Common myeloid progenitor, CD34-positive (primary cell): Measurements from ENCODE around the gene OR3A2.
A peak's percentile ranks its signal among the peaks of the same experiment; 100 is the strongest.
"Not testable (repeated sequence)": the region's sequence is repeated elsewhere in the genome, so short reads cannot be mapped to it uniquely, and the experiment has no call there.

Experiments used
- CTCF ChIA-PET: fragments of 350-600 bp; sonication (Branson Sonifier 250); formaldehyde crosslinking; loops from one replicate; lab custom pipeline; 2021; ENCODE audit warnings: antibody characterized with exemption; lab: Charles Lee
- POLR2A ChIA-PET: fragments of 350-600 bp; sonication (Branson Sonifier 250); formaldehyde crosslinking; loops from one replicate; lab custom pipeline; 2021; ENCODE audit warnings: antibody characterized with exemption; lab: Charles Lee
- DNase-seq, 3 donors: peaks; one replicate each; pipeline versions ENCODE4 v3.0.0 to v3.0.0-alpha.2; 2013
- H3K27ac ChIP-seq, 2 experiments: 1 replicate in 1 of 2; 2 replicates in 1 of 2; pipeline ENCODE4 v1.7.0; 2013; ENCODE audit warnings: inconsistent platforms in 2 of 2, low read length in 2 of 2, mild to moderate bottlenecking in 2 of 2, low read depth in 1 of 2, moderate library complexity in 1 of 2; ENCODE audit not compliant: severe bottlenecking in 2 of 2, insufficient read depth in 1 of 2, poor library complexity in 1 of 2
- H3K27me3 ChIP-seq, 5 experiments: replicated peaks in 2 of 5; 1 replicate in 3 of 5; 2 replicates in 2 of 5; pipeline versions ENCODE4 v1.6.1 to v1.7.0; 2013; ENCODE audit warnings: low read length in 4 of 5, mild to moderate bottlenecking in 2 of 5, moderate library complexity in 2 of 5, inconsistent platforms in 1 of 5; ENCODE audit not compliant: insufficient read depth in 5 of 5, control insufficient read depth in 4 of 5
- H3K36me3 ChIP-seq, 4 experiments: 1 replicate in 2 of 4; 2 replicates in 2 of 4; pipeline versions ENCODE4 v1.6.1 to v1.7.0; 2013; ENCODE audit warnings: low read length in 3 of 4, control low read depth in 1 of 4, mild to moderate bottlenecking in 1 of 4; ENCODE audit not compliant: control insufficient read depth in 4 of 4, insufficient read depth in 4 of 4
- H3K4me1 ChIP-seq, 4 experiments: 1 replicate in 3 of 4; 2 replicates in 1 of 4; pipeline versions ENCODE4 v1.6.1 to v1.7.1; 2013; ENCODE audit warnings: low read length in 3 of 4, mild to moderate bottlenecking in 3 of 4, control low read depth in 1 of 4, inconsistent platforms in 1 of 4, moderate library complexity in 1 of 4; ENCODE audit not compliant: control insufficient read depth in 4 of 4, insufficient read depth in 4 of 4; ENCODE audit errors: control extremely low read depth in 1 of 4
- H3K4me3 ChIP-seq, 7 experiments: 1 replicate in 4 of 7; 2 replicates in 3 of 7; pipeline versions ENCODE4 v1.5.1 to v1.7.0; 2013; ENCODE audit warnings: mild to moderate bottlenecking in 7 of 7, low read length in 6 of 7, moderate library complexity in 6 of 7, inconsistent platforms in 2 of 7, low read depth in 2 of 7, control low read depth in 1 of 7; ENCODE audit not compliant: insufficient read depth in 4 of 7, control insufficient read depth in 1 of 7; ENCODE audit errors: extremely low read depth in 1 of 7
- H3K9me3 ChIP-seq, 5 experiments: 1 replicate in 4 of 5; 2 replicates in 1 of 5; pipeline versions ENCODE4 v1.6.1 to v1.7.1; 2013; ENCODE audit warnings: low read length in 4 of 5, mild to moderate bottlenecking in 2 of 5, inconsistent platforms in 1 of 5, low read depth in 1 of 5, moderate library complexity in 1 of 5; ENCODE audit not compliant: control insufficient read depth in 4 of 5, insufficient read depth in 2 of 5; ENCODE audit errors: control extremely low read depth in 1 of 5
- WGBS: methylation state at CpG from one replicate; pipeline ENCODE4 v1.1.5; 2013; ENCODE audit not compliant: insufficient coverage; 5-methylcytosine and 5-hydroxymethylcytosine counted together

OR3A2 gene

GRCh38 chr17:3260163-3260562 lies 125.9 kb downstream of the OR3A2 start:
- H3K27ac ChIP-seq: no peak overlapping the region
- CTCF ChIA-PET: no interaction called here

GRCh38 chr17:3256575-3256974 lies 129.5 kb downstream of the OR3A2 start:
- no peak for DNase-seq
- CTCF ChIA-PET: no interaction called here
- Histone ChIP-seq H3K27ac (no peak overlapping the region), H3K4me1 (no peaks in the 10 kb centered on the region), H3K4me3 (no peak overlapping the region), H3K36me3 (no peaks in the 10 kb centered on the region), H3K27me3 (peaks cover 0 to 2% (median 0%) of the 10 kb centered on the region in 5 experiments), H3K9me3 (no peaks in the 10 kb centered on the region)
- POLR2A ChIA-PET: no interaction called here
- 93% methylated on average over 8 of the region's 8 CpGs for WGBS

More at GRCh38 chr17:3260163-3260562, 125.9 kb downstream of the OR3A2 start:
- Histone ChIP-seq H3K36me3 (no peaks in the 10 kb centered on the region), H3K9me3 (no peaks in the 10 kb centered on the region), H3K4me3 (no peak overlapping the region), H3K27me3 (peaks cover 0 to 2% (median 0%) of the 10 kb centered on the region in 5 experiments), H3K4me1 (no peaks in the 10 kb centered on the region)
- WGBS: 100% methylated on average over 1 of the region's 1 CpG
- POLR2A ChIA-PET: no interaction called here
- no peak for DNase-seq

- POLR2A ChIA-PET, DNase-seq: not testable (repeated sequence)
- WGBS: no CpG with 5 or more reads among the region's 2 CpGs
Observed at GRCh38 chr17:3249013-3249412, 137.1 kb downstream of the OR3A2 start.

GRCh38 chr17:3244841-3245240 lies 141.3 kb downstream of the OR3A2 start:
- no CpG with 5 or more reads among the region's 1 CpG for WGBS
- H3K9me3 ChIP-seq, H3K27me3 ChIP-seq, POLR2A ChIA-PET, CTCF ChIA-PET, H3K36me3 ChIP-seq, H3K4me3 ChIP-seq, H3K4me1 ChIP-seq, H3K27ac ChIP-seq: not testable (repeated sequence)
- DNase-seq: peak in 1 of 3 donors; percentile 17

More at GRCh38 chr17:3249013-3249412, 137.1 kb downstream of the OR3A2 start:
- H3K4me3 ChIP-seq, H3K27me3 ChIP-seq, H3K9me3 ChIP-seq, H3K36me3 ChIP-seq, H3K4me1 ChIP-seq, CTCF ChIA-PET, H3K27ac ChIP-seq: not testable (repeated sequence)

GRCh38 chr17:3241044-3241443 lies 145.1 kb downstream of the OR3A2 start:
- POLR2A ChIA-PET, H3K36me3 ChIP-seq, H3K9me3 ChIP-seq, DNase-seq, H3K4me3 ChIP-seq, CTCF ChIA-PET, H3K27me3 ChIP-seq, H3K27ac ChIP-seq, H3K4me1 ChIP-seq: not testable (repeated sequence)
- WGBS: no CpG with 5 or more reads among the region's 1 CpG

- H3K9me3 ChIP-seq, H3K27me3 ChIP-seq, H3K27ac ChIP-seq, CTCF ChIA-PET, H3K36me3 ChIP-seq, H3K4me3 ChIP-seq, H3K4me1 ChIP-seq, POLR2A ChIA-PET: not testable (repeated sequence)
- DNase-seq: peak; percentile 30 to 89 (median 73)
- WGBS: no CpG with 5 or more reads among the region's 2 CpGs
Observed at GRCh38 chr17:3238685-3239084, 147.4 kb downstream of the OR3A2 start.

- H3K4me3 ChIP-seq, CTCF ChIA-PET, DNase-seq, H3K36me3 ChIP-seq, H3K9me3 ChIP-seq, H3K27me3 ChIP-seq, POLR2A ChIA-PET, H3K27ac ChIP-seq, H3K4me1 ChIP-seq: not testable (repeated sequence)
- WGBS: 100% methylated on average over 1 of the region's 8 CpGs
Observed at GRCh38 chr17:3232300-3232699, 153.8 kb downstream of the OR3A2 start.
